IMR-90 (cell line): ENCODE measurements around the gene ENTPD3.
A peak's percentile ranks its signal among the peaks of the same experiment; 100 is the strongest.

ENCODE experiments used
- BHLHE40 ChIP-seq: fragments of 150-350 bp; IDR thresholded peaks from 2 replicates; pipeline ENCODE4 v1.6.1; 2016; ENCODE audit warnings: mild to moderate bottlenecking, low read depth, low read length
- CEBPB ChIP-seq: IDR thresholded peaks from 2 replicates; pipeline ENCODE4 v1.6.1; 2012; ENCODE audit warnings: low read depth, low read length, improper control_type of control experiment
- CHD1 ChIP-seq: IDR thresholded peaks from 2 replicates; pipeline ENCODE4 v1.6.1; 2012; ENCODE audit warnings: low read depth, low read length, improper control_type of control experiment
- ELK1 ChIP-seq: fragments of 150-350 bp; IDR thresholded peaks from 2 replicates; pipeline ENCODE4 v1.6.1; 2016; ENCODE audit warnings: low read depth, mild to moderate bottlenecking, low read length, moderate library complexity, borderline replicate concordance
- FOS ChIP-seq: fragments of 150-350 bp; IDR thresholded peaks from 2 replicates; pipeline ENCODE4 v1.6.1; 2016; ENCODE audit warnings: low read depth, low read length
- MAZ ChIP-seq: IDR thresholded peaks from 2 replicates; pipeline ENCODE4 v1.6.1; 2012; ENCODE audit warnings: low read depth, mild to moderate bottlenecking, low read length, improper control_type of control experiment, moderate library complexity, borderline replicate concordance
- MXI1 ChIP-seq: IDR thresholded peaks from 2 replicates; pipeline ENCODE4 v1.6.1; 2012; ENCODE audit warnings: low read depth, mild to moderate bottlenecking, low read length, moderate library complexity, borderline replicate concordance
- NFE2L2 ChIP-seq: fragments of 150-350 bp; IDR thresholded peaks from 2 replicates; pipeline ENCODE4 v1.6.1; 2016; ENCODE audit warnings: low read depth, mild to moderate bottlenecking, low read length
- POLR2A ChIP-seq: IDR thresholded peaks from 2 replicates; pipeline ENCODE4 v1.6.1; 2012; ENCODE audit warnings: mild to moderate bottlenecking, low read depth, low read length
- RAD21 ChIP-seq: IDR thresholded peaks from 2 replicates; pipeline ENCODE4 v1.6.1; 2012; ENCODE audit warnings: low read length, improper control_type of control experiment
- RFX5 ChIP-seq: IDR thresholded peaks from 2 replicates; pipeline ENCODE4 v1.8.0; 2012; ENCODE audit warnings: low read depth, mild to moderate bottlenecking, low read length, moderate library complexity
- SMC3 ChIP-seq: fragments of 150-350 bp; IDR thresholded peaks from 2 replicates; pipeline ENCODE4 v1.6.1; 2016; ENCODE audit warnings: low read depth, mild to moderate bottlenecking, antibody characterized with exemption, low read length, moderate library complexity
- TF ChIP-seq, protein P1 (sequence below): conservative IDR thresholded peaks from 2 replicates; pipeline ENCODE4 v1.5.1; 2012; ENCODE audit warnings: mild to moderate bottlenecking, low read depth, low read length, improper control_type of control experiment
- TF ChIP-seq, protein P2 (sequence below): fragments of 150-350 bp; IDR thresholded peaks from 2 replicates; pipeline ENCODE4 v1.6.1; 2017; ENCODE audit warnings: mild to moderate bottlenecking, antibody characterized with exemption, low read length, low read depth

DNA sequence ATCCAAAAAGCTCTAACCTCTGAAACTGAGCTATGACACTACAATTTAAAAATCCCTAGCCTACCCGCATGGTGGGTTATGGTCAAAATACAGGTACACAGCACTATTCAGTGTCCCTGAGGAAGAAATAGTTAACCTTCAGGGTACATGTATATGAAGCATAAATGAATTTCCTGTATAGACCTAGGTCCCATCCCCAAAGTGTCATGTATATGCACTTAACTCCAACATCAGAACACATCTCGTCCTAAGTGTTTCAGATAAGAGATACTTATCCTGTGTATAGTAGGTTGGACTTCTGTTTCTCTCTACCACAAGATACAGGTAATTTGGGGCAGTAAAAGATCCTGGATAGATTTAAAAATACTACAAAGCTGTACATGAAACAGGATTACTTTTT is 76.6 kb downstream of the ENTPD3 start:
- TF ChIP-seq, protein P1, sequence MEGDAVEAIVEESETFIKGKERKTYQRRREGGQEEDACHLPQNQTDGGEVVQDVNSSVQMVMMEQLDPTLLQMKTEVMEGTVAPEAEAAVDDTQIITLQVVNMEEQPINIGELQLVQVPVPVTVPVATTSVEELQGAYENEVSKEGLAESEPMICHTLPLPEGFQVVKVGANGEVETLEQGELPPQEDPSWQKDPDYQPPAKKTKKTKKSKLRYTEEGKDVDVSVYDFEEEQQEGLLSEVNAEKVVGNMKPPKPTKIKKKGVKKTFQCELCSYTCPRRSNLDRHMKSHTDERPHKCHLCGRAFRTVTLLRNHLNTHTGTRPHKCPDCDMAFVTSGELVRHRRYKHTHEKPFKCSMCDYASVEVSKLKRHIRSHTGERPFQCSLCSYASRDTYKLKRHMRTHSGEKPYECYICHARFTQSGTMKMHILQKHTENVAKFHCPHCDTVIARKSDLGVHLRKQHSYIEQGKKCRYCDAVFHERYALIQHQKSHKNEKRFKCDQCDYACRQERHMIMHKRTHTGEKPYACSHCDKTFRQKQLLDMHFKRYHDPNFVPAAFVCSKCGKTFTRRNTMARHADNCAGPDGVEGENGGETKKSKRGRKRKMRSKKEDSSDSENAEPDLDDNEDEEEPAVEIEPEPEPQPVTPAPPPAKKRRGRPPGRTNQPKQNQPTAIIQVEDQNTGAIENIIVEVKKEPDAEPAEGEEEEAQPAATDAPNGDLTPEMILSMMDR: no peak
- TF ChIP-seq POLR2A (peak; percentile 9; the same call in 1 of the 2 replicates), ELK1 (no peak), CEBPB (no peak), RAD21 (no peak), BHLHE40 (no peak), SMC3 (no peak), NFE2L2 (no peak), CHD1 (no peak), RFX5 (no peak), MXI1 (no peak), FOS (no peak), MAZ (no peak)
- TF ChIP-seq, protein P2, sequence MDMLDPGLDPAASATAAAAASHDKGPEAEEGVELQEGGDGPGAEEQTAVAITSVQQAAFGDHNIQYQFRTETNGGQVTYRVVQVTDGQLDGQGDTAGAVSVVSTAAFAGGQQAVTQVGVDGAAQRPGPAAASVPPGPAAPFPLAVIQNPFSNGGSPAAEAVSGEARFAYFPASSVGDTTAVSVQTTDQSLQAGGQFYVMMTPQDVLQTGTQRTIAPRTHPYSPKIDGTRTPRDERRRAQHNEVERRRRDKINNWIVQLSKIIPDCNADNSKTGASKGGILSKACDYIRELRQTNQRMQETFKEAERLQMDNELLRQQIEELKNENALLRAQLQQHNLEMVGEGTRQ: no peak
